Suprapubic skin (tissue), 3 donors: ENCODE results near the gene F5.

Experiments
- POLR2A ChIP-seq, 2 donors: fragments of 450-650 bp; IDR thresholded peaks; one replicate each; pipeline ENCODE4 v1.6.1; 2017; ENCODE audit warnings: antibody characterized with exemption in 2 of 2, mild to moderate bottlenecking in 2 of 2, moderate library complexity in 2 of 2
- TF ChIP-seq, protein P1 (sequence below), 2 donors: fragments of 200-600 bp in 1 of 2; fragments of 450-650 bp in 1 of 2; sonication (generic) in 1 of 2; IDR thresholded peaks; one replicate each; pipeline ENCODE4 v1.5.1; 2016 to 2019; ENCODE audit warnings: antibody characterized with exemption in 2 of 2, mild to moderate bottlenecking in 1 of 2, moderate library complexity in 1 of 2

DNA sequence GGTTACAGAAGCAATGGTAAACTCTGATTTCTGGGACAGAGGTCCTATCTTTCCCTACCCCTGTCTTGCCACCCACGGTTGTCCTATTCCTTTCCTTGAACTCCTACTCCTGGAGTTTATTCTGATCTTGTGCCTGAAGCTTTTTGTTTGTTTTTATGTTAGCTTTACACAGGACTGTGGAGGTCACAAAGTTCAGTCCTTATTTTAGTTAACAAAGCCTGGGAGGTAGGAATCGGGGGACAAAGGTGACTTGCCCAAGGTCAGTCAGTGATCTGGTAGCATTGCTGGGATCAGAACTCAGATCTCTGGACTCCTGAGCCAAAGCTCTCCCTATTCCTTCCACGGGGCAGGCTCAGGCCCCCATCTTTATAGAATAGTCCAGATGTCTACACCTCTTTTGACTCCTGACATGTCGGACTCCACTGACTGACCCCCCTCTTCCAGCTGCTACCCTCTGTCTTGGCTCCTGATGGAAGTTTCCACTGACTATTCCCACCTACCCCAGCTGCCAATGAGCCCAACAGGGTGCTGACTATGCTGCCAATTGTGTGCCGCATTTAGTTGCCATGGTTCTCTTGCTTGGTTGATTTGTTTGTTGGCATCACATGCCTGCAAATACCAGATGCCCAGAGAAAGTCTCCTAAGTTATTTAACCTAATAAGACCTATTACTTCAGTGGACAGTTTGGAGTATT is 9.9 kb downstream of the F5 start:
- TF ChIP-seq POLR2A (IDR thresholded peaks at IDR 0.05): no peak
- TF ChIP-seq, protein P1, sequence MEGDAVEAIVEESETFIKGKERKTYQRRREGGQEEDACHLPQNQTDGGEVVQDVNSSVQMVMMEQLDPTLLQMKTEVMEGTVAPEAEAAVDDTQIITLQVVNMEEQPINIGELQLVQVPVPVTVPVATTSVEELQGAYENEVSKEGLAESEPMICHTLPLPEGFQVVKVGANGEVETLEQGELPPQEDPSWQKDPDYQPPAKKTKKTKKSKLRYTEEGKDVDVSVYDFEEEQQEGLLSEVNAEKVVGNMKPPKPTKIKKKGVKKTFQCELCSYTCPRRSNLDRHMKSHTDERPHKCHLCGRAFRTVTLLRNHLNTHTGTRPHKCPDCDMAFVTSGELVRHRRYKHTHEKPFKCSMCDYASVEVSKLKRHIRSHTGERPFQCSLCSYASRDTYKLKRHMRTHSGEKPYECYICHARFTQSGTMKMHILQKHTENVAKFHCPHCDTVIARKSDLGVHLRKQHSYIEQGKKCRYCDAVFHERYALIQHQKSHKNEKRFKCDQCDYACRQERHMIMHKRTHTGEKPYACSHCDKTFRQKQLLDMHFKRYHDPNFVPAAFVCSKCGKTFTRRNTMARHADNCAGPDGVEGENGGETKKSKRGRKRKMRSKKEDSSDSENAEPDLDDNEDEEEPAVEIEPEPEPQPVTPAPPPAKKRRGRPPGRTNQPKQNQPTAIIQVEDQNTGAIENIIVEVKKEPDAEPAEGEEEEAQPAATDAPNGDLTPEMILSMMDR (IDR thresholded peaks at IDR 0.05): no peak
